ENCODE results near the gene ZMYM2.

DNA sequence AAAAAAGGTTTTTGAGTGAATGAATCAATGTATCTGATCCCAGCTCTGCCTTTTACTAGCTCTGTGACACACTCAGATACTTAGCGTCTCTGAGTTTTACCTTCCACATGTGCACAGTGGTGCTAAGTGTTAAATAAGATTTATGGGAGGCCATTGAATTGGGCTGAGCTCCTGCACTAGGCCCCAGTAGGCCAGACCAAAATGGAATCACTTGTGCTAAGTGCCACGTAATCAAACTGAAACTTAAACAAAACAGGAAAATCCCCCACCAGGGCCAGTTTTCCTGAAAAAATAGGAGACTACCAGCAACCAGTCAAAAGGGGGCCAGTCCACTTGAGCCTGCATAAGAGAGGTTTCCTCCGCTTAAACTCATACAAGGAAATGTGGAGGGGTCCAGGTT is 161.4 kb downstream of the ZMYM2 start:
- TF ChIP-seq, protein P1, sequence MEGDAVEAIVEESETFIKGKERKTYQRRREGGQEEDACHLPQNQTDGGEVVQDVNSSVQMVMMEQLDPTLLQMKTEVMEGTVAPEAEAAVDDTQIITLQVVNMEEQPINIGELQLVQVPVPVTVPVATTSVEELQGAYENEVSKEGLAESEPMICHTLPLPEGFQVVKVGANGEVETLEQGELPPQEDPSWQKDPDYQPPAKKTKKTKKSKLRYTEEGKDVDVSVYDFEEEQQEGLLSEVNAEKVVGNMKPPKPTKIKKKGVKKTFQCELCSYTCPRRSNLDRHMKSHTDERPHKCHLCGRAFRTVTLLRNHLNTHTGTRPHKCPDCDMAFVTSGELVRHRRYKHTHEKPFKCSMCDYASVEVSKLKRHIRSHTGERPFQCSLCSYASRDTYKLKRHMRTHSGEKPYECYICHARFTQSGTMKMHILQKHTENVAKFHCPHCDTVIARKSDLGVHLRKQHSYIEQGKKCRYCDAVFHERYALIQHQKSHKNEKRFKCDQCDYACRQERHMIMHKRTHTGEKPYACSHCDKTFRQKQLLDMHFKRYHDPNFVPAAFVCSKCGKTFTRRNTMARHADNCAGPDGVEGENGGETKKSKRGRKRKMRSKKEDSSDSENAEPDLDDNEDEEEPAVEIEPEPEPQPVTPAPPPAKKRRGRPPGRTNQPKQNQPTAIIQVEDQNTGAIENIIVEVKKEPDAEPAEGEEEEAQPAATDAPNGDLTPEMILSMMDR (IDR thresholded peaks at IDR 0.05) = no peak
- TF ChIP-seq EZH2 (IDR thresholded peaks at IDR 0.05) = no peak
